Esophagus squamous epithelium (tissue), 5 donors: ENCODE data around the gene AUTS2. TPM values are rescaled to one million over a fixed set of nuclear protein-coding genes. Genes with fewer than 3 reads are reported as not detected.

Experiments used
- DNase-seq: peaks from one replicate; lab custom pipeline; 2025; lab: John Stamatoyannopoulos, UW
- H3K27ac ChIP-seq, 4 donors: fragments of 200-600 bp; sonication (generic); one replicate each; pipeline ENCODE4 v1.5.1; 2016 to 2019; ENCODE audit warnings: mild to moderate bottlenecking in 1 of 4
- H3K27me3 ChIP-seq, 4 donors: fragments of 200-600 bp; sonication (generic); 1 replicate in 3 of 4; 2 replicates in 1 of 4; pipeline versions ENCODE4 v1.5.1 to v1.6.0; 2017 to 2021; ENCODE audit warnings: antibody characterized with exemption in 1 of 4
- H3K36me3 ChIP-seq, 3 donors: fragments of 200-600 bp; sonication (generic); one replicate each; pipeline ENCODE4 v1.5.1; 2016 to 2019
- H3K4me1 ChIP-seq, 3 donors: fragments of 200-600 bp; sonication (generic); one replicate each; pipeline ENCODE4 v1.5.1; 2017 to 2019
- H3K4me3 ChIP-seq, 4 donors: fragments of 200-600 bp; sonication (generic); 1 replicate in 3 of 4; 2 replicates in 1 of 4; pipeline ENCODE4 v1.5.1; 2016 to 2019; ENCODE audit warnings: mild to moderate bottlenecking in 2 of 4, moderate library complexity in 1 of 4
- H3K9me3 ChIP-seq, 3 donors: fragments of 200-600 bp; sonication (generic); one replicate each; pipeline ENCODE4 v1.5.1; 2016 to 2019
- CTCF ChIP-seq, 6 experiments: fragments of 450-650 bp in 4 of 6; fragments of 200-600 bp in 2 of 6; sonication (generic) in 2 of 6; IDR thresholded peaks; one replicate each; pipeline ENCODE4 v1.5.1; 2016 to 2019; ENCODE audit warnings: antibody characterized with exemption in 6 of 6, mild to moderate bottlenecking in 4 of 6, moderate library complexity in 4 of 6
- POLR2A ChIP-seq, 4 donors: fragments of 450-650 bp; IDR thresholded peaks; one replicate each; pipeline ENCODE4 v1.6.1; 2017; ENCODE audit warnings: antibody characterized with exemption in 4 of 4, mild to moderate bottlenecking in 4 of 4, moderate library complexity in 3 of 4
- WGBS, 2 donors: methylation state at CpG; one replicate each; pipeline ENCODE4 v1.1.5; 2018; 5-methylcytosine and 5-hydroxymethylcytosine counted together
- intact Hi-C: fragments of 100-400 bp; cut with DNase I; formaldehyde crosslinking; loops from one replicate; pipeline ENCODE4 v1.15.0; 2022
- total RNA-seq, 4 donors: library from RNA; depleted of rRNA; stranded (reverse); fragments of >200 nt; gene quantifications; one replicate each; pipeline ENCODE4 v1.1.0, GENCODE V29; 2016
- donor health status: DM: yes; HTN: yes; CAD: no.

Gene AUTS2
- total RNA-seq, 4 donors from 2014 or later = 9.5 to 36.2 (median 23.0) TPM

- DNase-seq = no peak
- Histone ChIP-seq H3K27me3 (no peaks in the 10 kb centered on the region), H3K4me1 (peaks cover 9 to 78% (median 21%) of the 10 kb centered on the region in 3 donors), H3K36me3 (no peaks in the 10 kb centered on the region), H3K4me3 (no peak overlapping the region), H3K9me3 (no peaks in the 10 kb centered on the region), H3K27ac (peak overlapping the region in 2 of 4 donors; percentile 35 to 86)
- 67 to 77% methylated on average over 7 of the region's 7 CpGs for WGBS, 2 donors
- TF ChIP-seq CTCF (IDR thresholded peaks at IDR 0.05) (no peak), POLR2A (IDR thresholded peaks at IDR 0.05) (no peak)
- intact Hi-C loops = no loop called here
These were observed 1132.3 kb downstream of the AUTS2 start for GRCh38 chr7:70730451-70731110.

GRCh38 chr7:70733090-70733489 is 1134.8 kb downstream of the AUTS2 start:
- Histone ChIP-seq H3K4me3 (no peak overlapping the region), H3K4me1 (peaks cover 6 to 78% (median 29%) of the 10 kb centered on the region in 3 donors), H3K36me3 (no peaks in the 10 kb centered on the region), H3K27me3 (no peaks in the 10 kb centered on the region), H3K9me3 (no peaks in the 10 kb centered on the region), H3K27ac (no peak overlapping the region)
- no peak for DNase-seq
- intact Hi-C loops = no loop called here
- 70 to 80% methylated on average over 2 of the region's 2 CpGs for WGBS, 2 donors
- TF ChIP-seq POLR2A (IDR thresholded peaks at IDR 0.05) (no peak), CTCF (IDR thresholded peaks at IDR 0.05) (no peak)

GRCh38 chr7:70734411-70734810 is 1136.1 kb downstream of the AUTS2 start:
- no peak for TF ChIP-seq CTCF (IDR thresholded peaks at IDR 0.05)
- TF ChIP-seq POLR2A (IDR thresholded peaks at IDR 0.05) = no peak
- WGBS, 2 donors = 78 to 83% methylated on average over 2 of the region's 2 CpGs
- Histone ChIP-seq H3K27ac (no peak overlapping the region), H3K27me3 (no peaks in the 10 kb centered on the region), H3K4me1 (peaks cover 0 to 78% (median 32%) of the 10 kb centered on the region in 3 donors), H3K36me3 (no peaks in the 10 kb centered on the region), H3K9me3 (no peaks in the 10 kb centered on the region), H3K4me3 (no peak overlapping the region)
- DNase-seq = no peak
- intact Hi-C loops = no loop called here

- Histone ChIP-seq H3K36me3 (no peaks in the 10 kb centered on the region), H3K4me1 (peaks cover 5 to 78% (median 38%) of the 10 kb centered on the region in 3 donors), H3K4me3 (no peak overlapping the region), H3K27ac (no peak overlapping the region), H3K9me3 (no peaks in the 10 kb centered on the region), H3K27me3 (no peaks in the 10 kb centered on the region)
- WGBS, 2 donors = 83 to 95% methylated on average over 11 of the region's 11 CpGs
- no peak for DNase-seq
- intact Hi-C loops = no loop called here
- no peak for TF ChIP-seq CTCF (IDR thresholded peaks at IDR 0.05)
- TF ChIP-seq POLR2A (IDR thresholded peaks at IDR 0.05) = no peak
These were observed 1137.0 kb downstream of the AUTS2 start for GRCh38 chr7:70735313-70735712.

GRCh38 chr7:70736715-70737460 is 1138.6 kb downstream of the AUTS2 start:
- no peak for DNase-seq
- 17 to 30% methylated on average over 11 of the region's 11 CpGs for WGBS, 2 donors
- H3K4me1 ChIP-seq = peaks cover 5 to 90% (median 38%) of the 10 kb centered on the region in 3 donors
- no peaks in the 10 kb centered on the region for H3K36me3 ChIP-seq
- H3K27me3 ChIP-seq = no peaks in the 10 kb centered on the region
- no peaks in the 10 kb centered on the region for H3K9me3 ChIP-seq
- intact Hi-C loops = no loop called here
- H3K4me3 ChIP-seq = peak overlapping the region in 2 of 4 donors; percentile 12 to 41
- peak overlapping the region; percentile 10 to 81 (median 54) for H3K27ac ChIP-seq
- TF ChIP-seq CTCF (IDR thresholded peaks at IDR 0.05) (no peak), POLR2A (IDR thresholded peaks at IDR 0.05) (no peak)
